HepG2 (cell line): ENCODE data around the gene MTRF1. TPM values are rescaled to one million over a fixed set of nuclear protein-coding genes. Genes with fewer than 3 reads are reported as not detected.

Experiments used
- CTCF ChIP-seq: sonication (generic); formaldehyde crosslinking; IDR thresholded peaks from 2 replicates; pipeline ENCODE4 v1.5.0; 2020; ENCODE audit warnings: mild to moderate bottlenecking, missing genetic modification reagents, moderate library complexity
- EZH2 ChIP-seq: conservative IDR thresholded peaks from 2 replicates; pipeline ENCODE4 v1.6.1; 2012; ENCODE audit warnings: mild to moderate bottlenecking, low read depth, low read length, moderate library complexity
- FOXO1 ChIP-seq: sonication (generic); formaldehyde crosslinking; IDR thresholded peaks from 2 replicates; pipeline ENCODE4 v1.4.0; 2020; ENCODE audit warnings: missing genetic modification reagents
- GATAD1 ChIP-seq: IDR thresholded peaks from 2 replicates; pipeline ENCODE4 v1.6.1; 2016; ENCODE audit warnings: missing genetic modification reagents, missing compliant biosample characterization
- HNF1A ChIP-seq, 2 experiments: sonication (generic) in 1 of 2; formaldehyde crosslinking in 1 of 2; IDR thresholded peaks; 2 replicates each; pipeline versions ENCODE4 v1.4.0 to v1.6.1; 2016 to 2020; ENCODE audit warnings: borderline replicate concordance in 1 of 2, low read depth in 1 of 2, mild to moderate bottlenecking in 1 of 2, missing genetic modification reagents in 1 of 2
- MBNL3 ChIP-seq: fragments of 250-450 bp; sonication (Bioruptor Pico); conservative IDR thresholded peaks from 2 replicates; pipeline ENCODE4 v1.8.0; 2022; ENCODE audit warnings: mild to moderate bottlenecking, inconsistent platforms
- NR0B2 ChIP-seq: sonication (generic); formaldehyde crosslinking; IDR thresholded peaks from 2 replicates; pipeline ENCODE4 v1.4.0; 2020; ENCODE audit warnings: mild to moderate bottlenecking, missing genetic modification reagents
- REL ChIP-seq: sonication (generic); formaldehyde crosslinking; conservative IDR thresholded peaks from 2 replicates; pipeline ENCODE4 v1.8.0; 2022; ENCODE audit warnings: mild to moderate bottlenecking, missing genetic modification reagents, moderate library complexity
- ZNF101 ChIP-seq: sonication (generic); formaldehyde crosslinking; IDR thresholded peaks from 2 replicates; pipeline ENCODE4 v1.4.0; 2020; ENCODE audit warnings: mild to moderate bottlenecking, low read depth, missing genetic modification reagents, borderline replicate concordance
- ZNF543 ChIP-seq: sonication (generic); formaldehyde crosslinking; IDR thresholded peaks from 2 replicates; pipeline ENCODE4 v1.4.0; 2020; ENCODE audit warnings: mild to moderate bottlenecking, missing genetic modification reagents
- ZNF598 ChIP-seq: sonication (generic); formaldehyde crosslinking; IDR thresholded peaks from 2 replicates; pipeline ENCODE4 v1.5.1; 2020; ENCODE audit warnings: mild to moderate bottlenecking, missing genetic modification reagents, borderline replicate concordance
- ZNF7 ChIP-seq: IDR thresholded peaks from 2 replicates; pipeline ENCODE4 v1.6.1; 2016; ENCODE audit warnings: missing biosample characterization, missing genetic modification reagents
- ZNF784 ChIP-seq: sonication (generic); formaldehyde crosslinking; IDR thresholded peaks from 2 replicates; pipeline ENCODE4 v1.5.1; 2020; ENCODE audit warnings: missing genetic modification reagents, mild to moderate bottlenecking, borderline replicate concordance
- polyA plus RNA-seq, 8 experiments: library from polyadenylated mRNA; depleted of rRNA in 3 of 8; stranded (reverse) in 7 of 8; unstranded in 1 of 8; fragments of >200 nt; fragmentation: Illumina TruSeq in 4 of 8; extraction: Trizol in 4 of 8; gene quantifications; 2 replicates each; pipeline versions ENCODE4 v1.2.1 to v1.2.3, GENCODE V29; 2011 to 2016; ENCODE audit warnings: low read depth in 4 of 8, missing spikeins in 1 of 8, mixed read lengths in 1 of 8; ENCODE audit not compliant: insufficient read depth in 1 of 8
- total RNA-seq, 5 experiments: library from RNA; depleted of rRNA; stranded (reverse); fragments of >200 nt; fragmentation: Illumina TruSeq; extraction: Trizol; gene quantifications; 2 replicates each; pipeline ENCODE4 v1.2.3, GENCODE V29; 2016; ENCODE audit warnings: low read depth in 1 of 5
- TF ChIP-seq, protein P1 (sequence below): IDR thresholded peaks from 2 replicates; pipeline ENCODE4 v1.6.1; 2012; ENCODE audit warnings: inconsistent platforms
- TF ChIP-seq, protein P2 (sequence below): sonication (generic); formaldehyde crosslinking; IDR thresholded peaks from 2 replicates; pipeline ENCODE4 v1.5.1; 2020; ENCODE audit warnings: missing genetic modification reagents, mild to moderate bottlenecking, borderline replicate concordance

The MTRF1 gene
- total and polyA plus RNA-seq, 2 of the 13 experiments (the other 11 are each of a cell fraction or from before 2014, with no cell fraction given): 21.6 to 27.2 TPM

- TF ChIP-seq ZNF784 (CRISPR knock-in tag) (no peak; the same call in 1 of the 2 replicates), FOXO1 (peak; percentile 31), ZNF598 (CRISPR knock-in tag) (no peak), CTCF (no peak), ZNF101 (CRISPR knock-in tag) (no peak), HNF1A (IDR thresholded peaks at IDR 0.05; ENCODE audit: low read depth) (no peak), HNF1A (CRISPR knock-in tag; IDR thresholded peaks at IDR 0.05; ENCODE audit: borderline replicate concordance) (peak; percentile 41; the same call in 1 of the 2 replicates), GATAD1 (CRISPR knock-in tag) (peak; percentile 79), NR0B2 (CRISPR knock-in tag) (no peak), ZNF543 (CRISPR knock-in tag) (peak; percentile 99), ZNF7 (CRISPR knock-in tag) (no peak), EZH2 (no peak), REL (CRISPR knock-in tag) (no peak), MBNL3 (no peak)
- TF ChIP-seq, protein P1, sequence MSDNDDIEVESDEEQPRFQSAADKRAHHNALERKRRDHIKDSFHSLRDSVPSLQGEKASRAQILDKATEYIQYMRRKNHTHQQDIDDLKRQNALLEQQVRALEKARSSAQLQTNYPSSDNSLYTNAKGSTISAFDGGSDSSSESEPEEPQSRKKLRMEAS: peak; percentile 79
- TF ChIP-seq, protein P2, sequence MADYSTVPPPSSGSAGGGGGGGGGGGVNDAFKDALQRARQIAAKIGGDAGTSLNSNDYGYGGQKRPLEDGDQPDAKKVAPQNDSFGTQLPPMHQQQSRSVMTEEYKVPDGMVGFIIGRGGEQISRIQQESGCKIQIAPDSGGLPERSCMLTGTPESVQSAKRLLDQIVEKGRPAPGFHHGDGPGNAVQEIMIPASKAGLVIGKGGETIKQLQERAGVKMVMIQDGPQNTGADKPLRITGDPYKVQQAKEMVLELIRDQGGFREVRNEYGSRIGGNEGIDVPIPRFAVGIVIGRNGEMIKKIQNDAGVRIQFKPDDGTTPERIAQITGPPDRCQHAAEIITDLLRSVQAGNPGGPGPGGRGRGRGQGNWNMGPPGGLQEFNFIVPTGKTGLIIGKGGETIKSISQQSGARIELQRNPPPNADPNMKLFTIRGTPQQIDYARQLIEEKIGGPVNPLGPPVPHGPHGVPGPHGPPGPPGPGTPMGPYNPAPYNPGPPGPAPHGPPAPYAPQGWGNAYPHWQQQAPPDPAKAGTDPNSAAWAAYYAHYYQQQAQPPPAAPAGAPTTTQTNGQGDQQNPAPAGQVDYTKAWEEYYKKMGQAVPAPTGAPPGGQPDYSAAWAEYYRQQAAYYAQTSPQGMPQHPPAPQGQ: no peak
Measured at GRCh38 chr13:41310963-41311405, 47.6 kb upstream of the MTRF1 start, which contains the start of gene NAA16 (continued).
